GM21786 (cell line): ENCODE measurements around the gene CDYL2.
"Not testable (repeated sequence)": the region's sequence is repeated elsewhere in the genome, so short reads cannot be mapped to it uniquely, and the experiment has no call there.

Experiments
- ATAC-seq: cut with Tn5 transposase; IDR thresholded peaks from one replicate; pipeline ENCODE4 v1.9.1; 2021; ENCODE audit not compliant: unreplicated experiment

Gene CDYL2

GRCh38 chr16:80746231-80746630 lies 58.2 kb downstream of the CDYL2 start:
- no peak for ATAC-seq

DNA sequence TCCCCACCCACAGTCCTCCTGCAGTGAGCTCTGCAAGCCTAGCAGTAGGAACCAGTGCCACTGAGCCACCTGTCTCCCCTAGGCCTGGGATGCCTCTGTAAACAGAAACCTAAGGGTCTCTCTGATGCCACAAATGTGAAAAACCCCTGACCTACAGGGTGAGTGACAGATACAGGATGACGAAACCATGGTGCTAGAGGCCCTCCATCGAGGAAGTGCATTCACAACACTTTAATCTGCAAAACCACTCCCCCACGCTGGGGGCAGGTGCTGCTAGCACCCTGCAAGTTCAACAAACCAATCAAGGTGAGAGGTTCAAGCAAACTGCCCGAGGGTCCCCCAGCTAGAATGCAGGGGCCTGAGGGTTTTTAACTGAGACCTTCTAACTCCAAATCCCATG lies 59.5 kb downstream of the CDYL2 start:
- no peak for ATAC-seq

DNA sequence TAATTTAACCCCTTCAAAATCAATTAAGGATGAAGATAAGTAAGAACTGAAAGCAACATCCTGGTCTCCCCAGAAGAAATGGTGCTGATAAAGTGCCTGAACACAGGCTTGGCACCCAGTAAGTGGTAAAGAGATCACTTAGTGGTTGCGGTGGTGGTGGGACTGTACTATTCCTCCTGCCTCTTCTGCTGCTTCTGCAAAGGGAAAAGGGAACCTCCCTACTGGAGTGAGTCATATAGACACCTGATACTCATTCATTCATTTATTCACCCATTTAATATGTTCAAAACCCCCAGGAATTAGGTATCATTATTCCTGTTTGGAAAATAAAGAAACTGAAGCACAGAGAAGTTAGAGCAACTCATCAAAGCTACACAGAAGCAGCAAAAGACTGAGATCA lies 60.6 kb downstream of the CDYL2 start:
- no peak for ATAC-seq

DNA sequence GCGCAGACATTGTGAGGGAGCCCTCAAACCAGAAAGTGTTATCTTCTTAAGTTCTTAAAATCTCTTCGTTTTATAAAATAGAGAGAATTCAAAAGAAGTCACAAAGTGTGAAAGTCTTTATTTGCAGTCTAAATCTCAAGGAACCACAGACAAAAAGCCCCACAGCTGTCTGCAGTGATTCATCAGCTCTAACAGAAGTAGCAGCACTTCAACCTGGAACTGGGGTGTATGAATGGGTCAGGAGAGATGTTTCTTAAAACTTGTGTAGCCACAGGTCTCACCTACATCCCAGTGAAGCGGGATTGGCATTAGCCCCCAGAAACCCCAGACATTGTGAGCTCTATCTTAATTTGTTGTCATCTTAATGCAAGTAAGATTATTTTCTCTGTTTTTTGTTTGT lies 61.1 kb downstream of the CDYL2 start:
- ATAC-seq: no peak

DNA sequence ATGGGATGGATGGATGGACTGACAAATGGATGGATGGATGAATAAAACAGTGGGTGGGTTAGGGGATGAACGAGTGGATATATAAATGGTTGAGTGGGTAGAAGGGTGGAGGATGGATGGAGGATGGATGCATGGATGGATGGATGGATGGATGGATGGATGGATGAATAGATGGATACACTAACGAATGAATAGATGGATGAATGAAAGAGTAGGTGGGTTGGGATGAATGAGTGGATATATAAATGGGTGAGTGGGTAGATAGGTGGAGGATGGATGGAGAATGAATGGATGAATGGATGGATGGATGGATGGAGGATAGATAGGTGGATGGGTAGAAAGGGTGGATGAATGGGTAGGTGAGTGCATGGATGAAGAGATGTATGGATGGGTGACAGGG lies 62.1 kb downstream of the CDYL2 start:
- no peak for ATAC-seq

GRCh38 chr16:80741724-80742123 lies 62.7 kb downstream of the CDYL2 start:
- ATAC-seq: no peak

DNA sequence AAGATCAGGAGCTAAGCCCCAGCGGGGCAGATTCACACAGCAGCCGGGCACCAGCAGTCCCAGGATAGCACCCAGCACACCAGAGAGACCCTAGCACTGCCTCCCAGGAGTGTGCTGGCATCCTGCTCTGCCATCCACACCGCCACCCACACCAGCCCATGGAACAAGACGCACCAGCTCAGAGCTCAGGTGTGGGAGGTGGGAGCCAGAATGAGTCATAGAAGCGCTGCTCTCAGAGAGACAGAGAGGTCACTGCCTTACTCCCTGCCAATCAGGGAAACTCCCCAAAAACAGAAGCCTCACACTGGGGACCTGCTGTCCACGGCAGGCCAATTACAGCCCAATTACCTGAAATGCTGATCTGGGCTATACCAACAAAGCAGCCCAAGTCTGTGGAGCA lies 64.9 kb downstream of the CDYL2 start:
- ATAC-seq: no peak

DNA sequence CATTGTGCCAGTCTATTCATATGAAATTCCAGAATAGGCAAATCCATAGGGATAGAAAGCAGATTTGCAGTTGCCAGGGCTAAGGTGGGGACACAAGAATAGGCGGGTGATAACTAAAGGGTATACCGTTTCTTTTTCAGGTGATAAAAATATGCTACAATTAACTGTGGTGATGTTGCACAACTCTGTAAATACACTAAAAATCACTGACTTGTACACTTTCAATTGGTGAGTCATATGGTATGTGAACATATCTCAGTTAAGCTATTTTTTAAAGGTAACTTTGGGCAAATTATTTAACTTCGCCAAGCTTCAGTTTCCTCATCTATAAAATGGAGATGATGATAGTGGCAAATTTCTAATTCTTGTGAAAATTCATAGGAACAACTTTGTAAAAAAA lies 65.9 kb downstream of the CDYL2 start:
- no peak for ATAC-seq

- ATAC-seq: no peak
Measured at GRCh38 chr16:80735846-80736245, 68.6 kb downstream of the CDYL2 start.

DNA sequence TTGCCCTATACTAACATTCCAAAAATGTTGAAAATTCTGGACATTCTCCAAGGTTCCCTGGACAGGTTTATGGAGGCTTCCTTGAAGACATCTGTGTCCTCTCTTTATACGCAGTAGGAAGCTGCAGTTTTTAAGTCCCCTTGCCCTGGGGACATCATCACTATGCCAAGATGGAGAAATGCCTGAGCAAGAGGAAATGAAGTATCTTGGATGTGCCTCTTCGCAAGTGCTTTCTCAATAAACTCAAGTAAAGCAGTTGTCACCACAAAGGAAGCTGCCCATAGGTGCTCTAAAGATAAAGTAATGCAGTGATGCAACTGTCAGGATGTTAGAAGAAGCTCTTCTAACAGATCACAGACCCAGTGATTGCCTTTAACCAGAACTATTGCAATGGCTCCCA lies 71.0 kb downstream of the CDYL2 start:
- no peak for ATAC-seq

DNA sequence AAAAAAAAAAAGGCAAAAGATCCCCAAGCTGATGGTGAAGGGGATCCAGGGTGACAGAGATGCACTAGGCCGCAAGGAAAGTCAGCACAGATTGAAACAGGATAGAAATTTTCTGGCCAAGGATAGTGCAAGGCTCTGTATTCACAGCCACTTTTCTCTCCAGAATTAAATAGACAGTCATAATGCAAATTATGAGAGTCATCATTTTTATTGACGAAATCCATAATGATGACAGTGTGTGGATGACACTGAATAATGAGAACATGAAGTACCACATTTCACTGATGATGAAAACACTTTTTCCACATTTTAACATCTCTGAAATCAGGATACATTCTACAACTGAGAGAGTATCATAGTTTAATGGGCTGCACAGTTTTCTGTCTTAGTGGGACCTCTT lies 72.5 kb downstream of the CDYL2 start:
- no peak for ATAC-seq

GRCh38 chr16:80727066-80727763 lies 77.2 kb downstream of the CDYL2 start:
- ATAC-seq: not testable (repeated sequence)

DNA sequence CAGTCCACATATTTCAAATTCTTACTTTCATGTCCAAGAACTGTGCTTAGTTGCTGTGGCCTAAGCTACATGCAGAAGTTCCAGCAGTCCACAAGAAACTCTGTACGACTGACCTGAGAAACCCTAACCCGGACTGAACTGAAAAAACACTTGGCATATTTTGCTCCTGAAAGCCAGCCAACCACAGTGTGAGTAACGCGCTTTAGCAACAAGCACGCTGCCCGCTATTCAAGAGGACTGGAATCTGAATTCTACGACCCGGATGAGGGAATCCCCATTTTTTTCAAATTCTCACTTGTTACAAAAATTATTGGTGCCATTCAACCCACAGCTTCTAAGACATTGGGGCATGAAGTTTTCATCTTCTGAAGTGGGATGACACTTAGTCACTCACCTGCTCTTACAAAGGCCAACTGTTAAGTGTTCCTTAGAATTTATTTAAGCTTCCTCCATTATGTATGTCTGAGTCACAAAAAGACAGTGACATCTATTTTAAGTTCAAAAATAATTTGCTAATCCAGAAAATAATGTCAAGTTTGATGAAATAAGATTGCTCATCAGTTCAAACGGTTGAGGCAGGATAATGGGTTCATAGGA lies 78.7 kb downstream of the CDYL2 start:
- no peak for ATAC-seq

DNA sequence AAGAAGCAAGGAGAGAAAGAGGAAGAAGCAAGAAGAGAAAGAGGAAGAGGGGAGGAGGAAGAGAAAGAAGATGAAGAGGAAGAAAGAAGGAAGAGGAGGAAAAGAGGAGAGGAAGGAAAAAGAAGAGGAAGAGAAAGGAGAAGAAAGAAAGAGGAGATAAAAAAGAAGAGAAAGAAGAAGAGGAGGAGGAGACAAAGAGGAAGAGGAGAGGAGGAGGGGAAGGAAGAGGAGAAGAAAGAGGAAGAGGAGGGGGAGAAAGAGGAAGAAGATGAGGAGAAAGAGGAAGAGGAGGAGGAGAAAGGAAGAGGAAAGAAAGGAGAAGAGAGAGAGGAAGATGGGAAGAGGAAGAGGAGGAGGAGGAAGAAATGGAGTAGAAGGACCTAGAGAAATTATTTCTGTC lies 80.4 kb downstream of the CDYL2 start:
- no peak for ATAC-seq

- no peak for ATAC-seq
Measured at GRCh38 chr16:80723091-80723490, 81.3 kb downstream of the CDYL2 start.

DNA sequence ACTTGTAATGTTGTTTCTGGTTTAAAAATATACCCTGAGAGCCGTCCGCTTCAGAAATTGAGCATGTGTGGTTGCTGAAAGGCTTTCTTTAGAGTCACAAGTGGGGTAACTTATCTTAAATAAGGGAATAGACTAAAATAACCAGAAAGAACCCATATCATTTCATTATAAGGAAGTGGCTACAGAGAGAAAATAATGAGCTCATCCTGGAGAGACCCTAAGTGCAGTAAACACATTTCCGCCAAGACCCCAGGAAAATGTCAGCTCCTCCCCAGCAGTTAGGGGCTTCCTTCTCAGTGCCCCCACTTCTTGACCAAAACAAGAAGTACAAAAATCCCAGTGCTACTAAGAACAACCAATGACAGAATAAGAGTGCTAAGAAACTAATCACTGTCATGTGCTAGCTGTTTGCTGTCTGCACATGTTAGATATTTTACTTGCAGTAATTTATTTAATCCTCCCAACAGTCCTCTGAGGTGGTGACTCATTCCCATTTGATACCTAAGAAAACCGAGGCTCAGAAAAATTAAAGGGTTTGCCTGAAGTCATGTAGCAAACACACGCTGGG lies 83.5 kb downstream of the CDYL2 start:
- no peak for ATAC-seq

GRCh38 chr16:80719573-80719972 lies 84.8 kb downstream of the CDYL2 start:
- peak; percentile 45 for ATAC-seq

GRCh38 chr16:80718480-80719220 lies 85.7 kb downstream of the CDYL2 start:
- no peak for ATAC-seq

DNA sequence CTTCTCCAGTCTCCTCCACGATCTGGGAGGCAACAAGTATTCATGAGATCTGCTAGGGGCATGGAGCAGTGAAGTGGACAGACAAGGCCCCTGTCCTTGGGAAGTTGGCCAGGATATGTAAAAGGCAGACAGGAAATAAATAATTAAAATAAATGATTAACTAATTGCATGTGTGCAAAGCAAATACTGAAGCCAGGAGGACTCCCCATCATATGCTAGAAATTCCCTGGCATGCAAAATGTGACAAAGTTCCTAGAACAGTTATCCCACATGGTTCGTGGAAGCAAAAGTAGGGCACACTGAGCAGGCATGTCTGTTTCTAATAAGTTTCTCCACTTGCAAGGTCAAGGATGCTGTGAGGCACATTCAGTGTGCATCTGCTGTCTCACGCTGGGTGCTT lies 86.8 kb downstream of the CDYL2 start:
- no peak for ATAC-seq

DNA sequence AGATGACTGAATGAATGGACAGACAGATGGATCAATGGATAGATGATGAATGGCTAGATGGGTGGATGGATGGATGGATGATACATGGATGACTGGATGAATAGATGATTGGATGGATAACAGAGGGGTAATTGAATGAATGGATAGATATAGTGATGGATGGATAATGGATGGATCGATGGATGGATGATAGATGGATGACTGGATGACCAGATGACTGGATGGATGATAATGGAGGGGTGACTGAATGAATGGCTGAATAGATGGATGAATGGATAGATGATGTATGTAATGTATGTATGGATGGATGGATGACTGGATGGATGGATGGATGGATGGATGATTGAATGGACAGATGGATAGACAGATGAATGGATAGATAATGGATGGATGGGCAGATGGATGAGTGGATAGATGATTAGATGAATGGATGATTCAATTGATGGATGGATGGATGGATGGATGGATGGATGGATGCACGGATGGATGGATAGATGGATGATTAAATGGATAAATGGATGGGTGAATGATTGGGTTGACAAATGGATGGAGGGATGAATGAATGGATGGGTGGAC lies 87.7 kb downstream of the CDYL2 start:
- no peak for ATAC-seq

DNA sequence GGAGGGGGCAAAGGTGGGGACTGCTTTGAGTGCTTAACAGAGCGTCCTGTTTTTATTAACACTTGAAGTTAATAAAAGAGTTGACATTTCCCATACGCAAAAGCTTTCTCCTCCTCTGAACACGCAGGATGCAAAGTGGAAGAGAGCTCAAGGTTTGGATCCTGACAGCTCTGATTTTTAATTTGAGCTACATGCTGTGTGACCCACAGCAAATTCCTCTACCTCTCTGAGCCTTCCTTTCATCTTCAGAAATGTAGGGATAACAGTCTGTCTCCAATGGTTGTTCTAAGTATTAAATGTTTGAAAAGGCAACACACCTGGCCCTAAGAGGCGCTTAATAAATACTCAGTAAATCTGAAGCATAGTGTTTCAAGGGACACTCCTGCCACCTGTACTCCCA lies 93.0 kb downstream of the CDYL2 start:
- no peak for ATAC-seq

DNA sequence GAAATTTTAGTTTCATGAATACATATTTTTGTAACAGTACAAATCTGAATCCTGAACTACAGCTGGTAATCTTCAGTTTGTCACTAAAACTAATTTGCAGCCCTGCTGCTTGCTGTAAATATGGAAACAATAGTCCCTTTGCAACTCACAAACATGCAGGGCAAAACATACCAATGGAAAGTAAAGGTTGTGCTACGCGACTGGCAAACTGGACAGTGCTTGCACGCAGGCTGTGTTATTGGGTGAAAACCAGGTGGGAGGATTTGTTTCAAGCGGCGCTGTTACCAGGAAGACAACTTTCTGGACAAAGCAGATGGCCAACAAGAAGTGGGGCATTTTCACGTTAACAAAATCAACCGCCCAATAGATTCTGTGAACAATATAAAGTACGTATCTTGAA lies 93.5 kb downstream of the CDYL2 start:
- no peak for ATAC-seq
